HG03095 (cell line): ENCODE measurements around the gene FOXD4L6.
"Not testable (repeated sequence)": the region's sequence is repeated elsewhere in the genome, so short reads cannot be mapped to it uniquely, and the experiment has no call there.

Source experiments
- ATAC-seq: cut with Tn5 transposase; IDR thresholded peaks from one replicate; pipeline ENCODE4 v1.9.1; 2021; ENCODE audit warnings: moderate library complexity; ENCODE audit not compliant: unreplicated experiment

Gene FOXD4L6

DNA sequence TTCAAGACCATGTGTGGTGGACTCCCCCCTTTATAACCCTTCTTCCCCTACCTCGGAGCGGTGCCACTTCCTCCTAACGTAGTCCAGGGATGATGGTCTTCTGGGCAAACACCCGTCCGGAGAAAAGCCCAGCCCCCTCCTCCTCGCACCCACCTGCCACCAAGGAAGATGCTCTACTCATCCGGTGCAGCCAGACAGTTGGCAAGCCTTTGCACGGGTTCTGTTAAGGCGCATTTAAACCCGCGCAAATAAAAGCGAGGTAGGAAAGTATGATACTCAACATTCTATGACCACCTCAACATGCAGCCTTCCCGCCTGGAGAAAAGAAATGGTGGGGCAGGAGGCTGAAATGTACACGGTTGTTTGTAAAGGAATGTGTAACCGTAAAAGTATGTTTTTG is at the start of gene FOXD4L6:
Gene FOXD4L6 (minus strand): TSS at position 101 of the 400 bp plus-strand sequence. CDS start 298 bp downstream, outside the sequence.
- not testable (repeated sequence) for ATAC-seq

- not testable (repeated sequence) for ATAC-seq
These were observed 46.5 kb upstream of the FOXD4L6 start for GRCh38 chr9:41174994-41175393.

- ATAC-seq = not testable (repeated sequence)
These were observed 21.6 kb upstream of the FOXD4L6 start for GRCh38 chr9:41150116-41150515.

- ATAC-seq = not testable (repeated sequence)
These were observed 13.4 kb upstream of the FOXD4L6 start for GRCh38 chr9:41141878-41142277.

DNA sequence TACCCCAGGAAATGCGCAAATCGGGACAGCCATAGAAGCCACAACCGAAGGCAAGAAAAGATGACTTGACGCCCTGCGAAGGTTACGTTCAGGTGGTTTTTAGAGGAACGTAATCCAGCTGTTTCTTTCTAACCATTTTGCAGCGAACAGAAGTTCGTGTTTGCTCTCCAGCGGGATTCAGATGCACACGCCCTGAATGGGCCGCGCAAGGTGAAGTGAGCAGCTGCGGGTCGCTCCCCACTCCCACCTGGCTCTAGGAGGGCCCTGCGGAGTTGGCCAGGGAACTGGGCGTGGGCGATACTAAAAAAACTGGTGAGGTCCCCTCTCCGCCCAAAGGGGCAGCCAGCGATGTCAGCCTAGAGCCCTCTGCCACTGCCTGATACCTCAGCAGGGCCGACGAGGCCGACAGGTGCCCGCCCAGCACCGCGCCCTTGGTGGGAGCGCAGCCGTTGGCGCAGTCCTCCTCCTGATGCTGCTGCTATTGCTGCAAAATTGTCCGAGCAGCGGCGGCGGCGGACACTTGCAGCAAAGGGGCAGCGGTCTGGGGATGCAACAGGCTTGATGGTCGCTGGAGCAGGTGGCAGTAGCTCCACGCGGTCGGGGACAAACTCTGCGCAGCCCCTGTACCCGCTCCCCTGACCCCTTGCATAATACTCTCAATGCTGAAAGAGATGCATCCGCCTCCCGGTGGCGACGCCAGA is 1.6 kb downstream of the FOXD4L6 start:
- ATAC-seq = not testable (repeated sequence)

GRCh38 chr9:41125936-41126335 is 2.5 kb downstream of the FOXD4L6 start:
- ATAC-seq = not testable (repeated sequence)

GRCh38 chr9:41125109-41125658 is 3.3 kb downstream of the FOXD4L6 start:
- not testable (repeated sequence) for ATAC-seq

DNA sequence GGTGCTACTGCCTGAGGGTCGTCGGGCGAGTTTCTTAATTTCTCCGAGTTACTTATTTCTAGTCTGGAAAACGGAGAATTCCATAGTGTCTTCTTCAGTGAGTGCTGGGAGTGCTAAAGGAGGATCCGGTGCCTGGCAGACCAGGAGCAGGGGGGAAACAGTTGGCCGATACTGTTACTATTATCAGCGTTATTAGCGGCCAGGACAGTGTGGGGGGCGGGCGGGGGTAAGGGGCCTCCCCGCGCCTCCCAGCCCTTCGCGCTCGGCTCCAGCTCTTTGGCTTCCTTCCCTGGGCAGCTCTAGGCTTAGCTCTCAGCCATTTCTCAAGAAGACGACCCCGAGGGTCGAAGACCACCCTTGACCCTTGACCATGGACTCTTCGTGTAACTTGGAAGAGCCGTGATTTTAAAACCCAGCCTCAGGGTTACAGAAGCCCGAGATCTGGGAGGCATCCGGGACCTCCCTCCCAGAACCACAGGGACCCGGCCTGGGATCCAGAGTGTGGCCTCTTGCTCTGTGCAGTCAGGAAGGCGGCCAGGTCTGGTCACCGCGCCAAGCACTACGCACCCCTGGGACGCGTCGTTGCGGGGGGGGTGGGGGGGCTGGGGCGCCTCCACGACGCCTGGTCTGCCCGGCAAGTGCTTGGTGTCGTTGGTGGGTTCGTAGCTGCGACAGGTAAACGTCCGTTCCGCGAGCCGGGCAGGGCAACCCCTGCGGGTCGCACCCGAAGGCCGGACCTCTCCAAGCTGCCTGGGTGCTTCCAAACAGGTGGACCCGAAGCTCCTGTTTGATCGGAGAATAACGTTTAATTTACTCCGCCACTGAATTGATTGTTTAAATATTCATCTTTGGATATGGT is 4.0 kb downstream of the FOXD4L6 start:
- ATAC-seq = not testable (repeated sequence)

- not testable (repeated sequence) for ATAC-seq
These were observed 4.7 kb downstream of the FOXD4L6 start for GRCh38 chr9:41123812-41124211.

DNA sequence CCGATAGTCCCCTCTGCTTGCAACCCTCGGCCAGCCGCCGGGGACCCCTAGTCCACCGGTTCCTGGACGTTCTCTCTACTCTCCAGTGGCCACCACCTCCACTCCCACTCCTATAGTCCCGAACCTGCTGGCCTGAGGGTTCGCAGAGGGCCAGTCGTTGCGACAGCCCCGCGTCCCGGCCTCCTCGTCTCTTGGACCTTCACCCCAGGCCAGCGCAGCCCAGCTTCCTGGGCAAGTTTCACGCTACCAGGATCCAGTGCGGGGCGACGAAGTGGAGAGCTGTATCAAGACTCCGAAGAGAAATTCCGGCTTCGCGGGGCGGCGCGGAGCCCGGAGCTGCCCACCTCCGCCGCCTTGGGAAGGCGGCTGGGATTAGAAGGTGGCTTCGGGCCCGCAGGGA is 5.1 kb downstream of the FOXD4L6 start:
- not testable (repeated sequence) for ATAC-seq

GRCh38 chr9:41120696-41121095 is 7.8 kb downstream of the FOXD4L6 start:
- not testable (repeated sequence) for ATAC-seq

- not testable (repeated sequence) for ATAC-seq
These were observed 8.8 kb downstream of the FOXD4L6 start for GRCh38 chr9:41119719-41120118.

GRCh38 chr9:41119311-41119710 is 9.2 kb downstream of the FOXD4L6 start:
- ATAC-seq = not testable (repeated sequence)

DNA sequence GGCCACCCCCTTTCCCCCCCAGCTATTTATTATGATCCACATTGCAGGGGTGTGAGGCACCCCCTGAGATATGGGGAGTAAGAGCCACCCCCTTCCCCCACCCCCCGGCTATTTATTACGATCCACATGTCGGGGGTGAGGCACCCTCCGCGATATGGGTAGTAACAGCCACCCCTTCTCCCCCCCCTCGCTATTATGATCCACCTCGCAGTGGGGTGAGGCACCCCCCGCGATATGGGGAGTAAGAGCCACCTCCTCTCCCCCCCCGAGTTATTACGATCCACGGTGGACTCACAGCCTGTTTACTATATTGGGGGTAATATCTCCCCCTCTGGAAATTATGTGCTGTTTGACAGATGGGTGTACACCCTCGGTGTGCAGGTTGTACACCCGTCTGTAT is 15.1 kb downstream of the FOXD4L6 start:
- not testable (repeated sequence) for ATAC-seq

DNA sequence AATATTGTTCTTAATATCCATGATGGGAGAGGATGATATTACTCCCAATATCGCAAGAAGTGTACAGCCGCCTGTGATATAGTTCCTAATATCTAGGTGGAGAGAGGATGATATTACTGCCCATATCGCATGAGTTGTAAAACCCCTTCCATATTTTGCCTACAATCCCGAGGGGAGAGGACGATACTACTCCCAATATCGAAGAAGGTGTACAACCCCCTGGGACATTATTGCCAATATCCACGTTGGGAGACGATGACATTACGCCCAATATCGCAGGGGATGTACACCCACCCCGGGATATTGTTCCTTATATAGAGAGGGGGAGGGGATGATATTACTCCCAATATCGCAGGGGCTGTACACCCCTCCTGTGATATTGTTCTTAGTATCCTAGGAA is 17.1 kb downstream of the FOXD4L6 start:
- not testable (repeated sequence) for ATAC-seq

- not testable (repeated sequence) for ATAC-seq
These were observed 17.6 kb downstream of the FOXD4L6 start for GRCh38 chr9:41110913-41111312.

DNA sequence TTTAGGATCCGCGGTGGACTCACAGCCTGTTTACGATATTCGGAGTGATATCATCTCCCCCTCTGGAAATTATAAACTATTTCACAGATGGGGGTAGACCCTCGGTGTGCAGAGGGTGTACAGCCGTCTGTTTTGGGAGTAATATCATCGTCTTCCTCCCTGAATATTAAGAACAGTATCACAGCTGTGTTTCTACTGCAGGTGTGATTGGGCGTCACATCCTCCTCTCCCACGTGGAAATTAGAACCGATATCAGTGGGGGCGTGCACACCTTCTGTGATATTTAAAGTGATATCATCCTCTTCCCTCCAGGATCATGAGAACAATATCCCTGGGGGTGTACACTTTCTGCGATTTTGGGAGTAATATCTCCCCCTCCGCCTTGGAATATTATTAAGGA is 19.2 kb downstream of the FOXD4L6 start:
- not testable (repeated sequence) for ATAC-seq

DNA sequence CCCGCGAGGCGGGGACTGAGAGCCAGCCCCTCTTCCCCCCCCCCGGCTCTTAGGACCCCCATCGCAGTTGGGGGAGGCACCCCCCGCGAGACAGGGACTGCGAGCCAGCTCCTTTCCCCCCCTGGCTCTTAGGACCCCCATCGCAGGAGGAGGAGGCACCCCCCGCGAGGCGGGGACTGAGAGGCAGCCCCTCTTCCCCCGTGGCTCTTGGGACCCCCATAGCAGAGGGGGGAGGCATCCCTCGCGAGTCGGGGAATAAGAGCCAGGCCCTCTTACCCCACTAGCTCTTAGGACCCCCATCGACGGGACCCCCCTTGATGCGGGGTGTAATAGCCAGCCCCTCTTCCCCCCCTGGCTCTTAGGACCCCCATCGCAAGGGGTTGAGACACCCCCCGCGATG is 19.7 kb downstream of the FOXD4L6 start:
- not testable (repeated sequence) for ATAC-seq

DNA sequence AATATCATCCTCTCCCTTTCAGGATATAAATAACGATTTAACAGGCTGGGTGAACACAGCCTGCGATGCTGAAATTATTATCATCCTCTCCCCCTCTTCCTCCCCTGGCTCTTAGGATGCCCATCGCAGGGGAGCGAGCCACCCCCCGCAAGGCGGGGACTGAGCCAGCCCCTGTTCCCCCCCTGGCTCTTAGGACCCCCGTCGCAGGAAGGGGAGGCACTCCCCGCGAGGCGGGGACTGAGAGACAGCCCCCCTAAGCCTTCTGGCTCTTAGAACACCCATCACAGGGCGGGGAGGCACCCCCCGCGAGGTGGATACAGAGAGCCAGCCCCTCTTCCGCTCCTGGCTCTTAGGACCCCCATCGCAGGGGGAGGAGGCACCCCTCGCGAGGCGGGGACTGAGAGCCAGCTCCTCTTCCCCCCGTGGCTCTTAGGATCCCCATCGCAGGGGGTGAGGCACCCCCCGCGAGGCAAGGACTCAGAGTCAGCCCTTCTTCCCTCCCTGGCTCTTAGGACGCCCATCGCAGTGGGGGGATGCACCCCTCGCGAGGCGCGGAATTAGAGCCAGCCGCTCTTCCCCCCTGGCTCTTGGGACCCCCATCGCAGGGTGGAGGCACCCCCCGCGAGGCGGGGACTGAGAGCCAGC is 21.9 kb downstream of the FOXD4L6 start:
- not testable (repeated sequence) for ATAC-seq

DNA sequence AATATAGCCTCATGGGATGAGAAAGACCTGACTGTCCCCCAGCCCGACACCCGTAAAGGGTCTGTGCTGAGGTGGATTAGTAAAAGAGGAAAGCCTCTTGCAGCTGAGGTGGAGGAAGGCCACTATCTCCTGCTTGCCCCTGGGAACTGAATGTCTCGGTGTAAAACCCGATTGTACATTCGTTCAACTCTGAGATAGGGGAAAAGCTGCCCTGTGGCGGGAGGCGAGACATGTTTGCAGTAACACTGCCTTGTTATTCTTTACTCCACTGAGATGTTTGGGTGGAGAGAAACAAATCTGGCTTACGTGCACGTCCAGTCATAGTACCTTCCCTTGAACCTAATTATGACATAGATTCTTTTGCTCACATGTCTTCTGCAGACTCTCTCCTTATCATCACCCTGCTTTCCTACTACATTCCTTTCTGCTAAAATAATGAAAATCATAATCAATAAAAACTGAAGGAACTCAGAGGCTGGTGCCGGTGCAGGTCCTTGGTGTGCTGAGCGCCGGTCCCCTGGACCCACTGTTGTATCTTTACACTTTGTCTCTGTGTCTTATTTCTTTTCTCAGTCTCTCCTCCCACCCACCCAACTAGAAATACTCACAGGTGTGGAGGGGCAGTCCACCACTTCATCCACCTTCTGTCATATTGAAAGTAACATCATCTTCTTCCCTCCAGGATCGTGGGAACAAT is 22.8 kb downstream of the FOXD4L6 start:
- ATAC-seq = not testable (repeated sequence)
